HepG2 (cell line): ENCODE results near the gene LITAF. TPM values are rescaled to one million over a fixed set of nuclear protein-coding genes. Genes with fewer than 3 reads are reported as not detected.

Experiments used
- ATAD3A ChIP-seq: sonication (generic); formaldehyde crosslinking; IDR thresholded peaks from 2 replicates; pipeline ENCODE4 v1.4.0; 2020; ENCODE audit warnings: missing genetic modification reagents
- DPF2 ChIP-seq: sonication (generic); formaldehyde crosslinking; IDR thresholded peaks from 2 replicates; pipeline ENCODE4 v1.4.0; 2020; ENCODE audit warnings: mild to moderate bottlenecking, low read depth, missing genetic modification reagents, borderline replicate concordance
- ETV6 ChIP-seq: sonication (generic); formaldehyde crosslinking; conservative IDR thresholded peaks from 2 replicates; pipeline ENCODE4 v1.4.0; 2020; ENCODE audit warnings: missing genetic modification reagents
- FOXC1 ChIP-seq: sonication (generic); formaldehyde crosslinking; IDR thresholded peaks from 2 replicates; pipeline ENCODE4 v1.8.0; 2022; ENCODE audit warnings: mild to moderate bottlenecking, missing genetic modification reagents, borderline replicate concordance
- PHF5A ChIP-seq: IDR thresholded peaks from one replicate; pipeline ENCODE4 v1.6.1; 2018; ENCODE audit warnings: low read depth, missing genetic modification reagents; ENCODE audit not compliant: unreplicated experiment
- ZFYVE20 ChIP-seq: sonication (generic); formaldehyde crosslinking; IDR thresholded peaks from 2 replicates; pipeline ENCODE4 v1.8.0; 2023; ENCODE audit warnings: low read depth, mild to moderate bottlenecking, moderate library complexity, missing genetic modification reagents, borderline replicate concordance
- ZNF775 ChIP-seq: sonication (generic); formaldehyde crosslinking; IDR thresholded peaks from 2 replicates; pipeline ENCODE4 v1.4.0; 2020; ENCODE audit warnings: missing genetic modification reagents, mild to moderate bottlenecking, moderate library complexity, borderline replicate concordance
- polyA plus RNA-seq, 8 experiments: library from polyadenylated mRNA; depleted of rRNA in 3 of 8; stranded (reverse) in 7 of 8; unstranded in 1 of 8; fragments of >200 nt; fragmentation: Illumina TruSeq in 4 of 8; extraction: Trizol in 4 of 8; gene quantifications; 2 replicates each; pipeline versions ENCODE4 v1.2.1 to v1.2.3, GENCODE V29; 2011 to 2016; ENCODE audit warnings: low read depth in 4 of 8, missing spikeins in 1 of 8, mixed read lengths in 1 of 8; ENCODE audit not compliant: insufficient read depth in 1 of 8
- total RNA-seq, 5 experiments: library from RNA; depleted of rRNA; stranded (reverse); fragments of >200 nt; fragmentation: Illumina TruSeq; extraction: Trizol; gene quantifications; 2 replicates each; pipeline ENCODE4 v1.2.3, GENCODE V29; 2016; ENCODE audit warnings: low read depth in 1 of 5
- TF ChIP-seq, protein P1 (sequence below): sonication (generic); formaldehyde crosslinking; IDR thresholded peaks from one replicate; pipeline ENCODE4 v1.5.1; 2020; ENCODE audit warnings: mild to moderate bottlenecking, missing genetic modification reagents; ENCODE audit errors: not compliant biosample characterization
- TF ChIP-seq, protein P2 (sequence below): sonication (generic); formaldehyde crosslinking; IDR thresholded peaks from 2 replicates; pipeline ENCODE4 v1.5.1; 2020; ENCODE audit warnings: mild to moderate bottlenecking, missing genetic modification reagents, moderate library complexity
- TF ChIP-seq, protein P3 (sequence below): sonication (generic); formaldehyde crosslinking; IDR thresholded peaks from 2 replicates; pipeline ENCODE4 v1.5.1; 2020; ENCODE audit warnings: missing genetic modification reagents, mild to moderate bottlenecking, borderline replicate concordance

LITAF gene
- total and polyA plus RNA-seq, 2 of the 13 experiments (the other 11 are each of a cell fraction or from before 2014, with no cell fraction given), result 80.1 to 141 TPM

DNA sequence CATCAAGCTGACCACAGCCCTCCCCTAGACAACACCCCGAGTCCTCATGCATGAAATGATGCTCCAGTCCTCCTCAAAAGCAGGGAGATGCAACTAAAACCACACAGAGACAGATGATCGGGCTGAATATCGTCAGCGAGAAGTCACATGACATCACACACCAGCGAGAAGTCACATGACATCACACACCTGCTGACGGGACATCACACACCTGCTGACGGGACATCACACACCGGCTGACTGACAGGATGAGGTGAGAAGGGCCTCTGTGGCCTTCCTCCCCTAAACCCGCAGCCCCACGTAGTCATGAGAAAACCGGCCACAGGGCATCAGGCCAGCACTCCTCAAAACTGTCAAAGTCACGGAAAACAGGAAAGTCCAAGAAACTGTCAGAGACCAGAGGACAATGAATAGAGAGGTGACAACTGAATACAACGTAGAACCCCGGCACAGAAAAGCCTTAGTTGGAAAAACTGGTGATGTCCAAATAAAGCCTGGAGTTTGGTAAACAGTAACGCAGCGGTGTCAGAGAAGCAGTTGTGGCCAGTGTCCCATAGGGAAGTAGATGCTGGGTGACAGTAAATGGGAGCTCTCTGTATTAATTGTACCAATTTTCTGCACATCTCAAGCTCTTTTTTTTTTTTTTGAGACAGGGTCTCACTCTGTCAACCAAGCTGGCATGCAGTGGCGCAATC is 14.3 kb downstream of the LITAF start (continued):
- TF ChIP-seq PHF5A (CRISPR knock-in tag) (no peak), DPF2 (0 out of 2 replicates have a peak, but pooled peaks have one; percentile 34), ATAD3A (no peak), FOXC1 (peak; percentile 63; the same call in 1 of the 2 replicates), ZFYVE20 (CRISPR knock-in tag) (no peak), ZNF775 (no peak), ETV6 (CRISPR knock-in tag) (no peak)
- TF ChIP-seq, protein P1, sequence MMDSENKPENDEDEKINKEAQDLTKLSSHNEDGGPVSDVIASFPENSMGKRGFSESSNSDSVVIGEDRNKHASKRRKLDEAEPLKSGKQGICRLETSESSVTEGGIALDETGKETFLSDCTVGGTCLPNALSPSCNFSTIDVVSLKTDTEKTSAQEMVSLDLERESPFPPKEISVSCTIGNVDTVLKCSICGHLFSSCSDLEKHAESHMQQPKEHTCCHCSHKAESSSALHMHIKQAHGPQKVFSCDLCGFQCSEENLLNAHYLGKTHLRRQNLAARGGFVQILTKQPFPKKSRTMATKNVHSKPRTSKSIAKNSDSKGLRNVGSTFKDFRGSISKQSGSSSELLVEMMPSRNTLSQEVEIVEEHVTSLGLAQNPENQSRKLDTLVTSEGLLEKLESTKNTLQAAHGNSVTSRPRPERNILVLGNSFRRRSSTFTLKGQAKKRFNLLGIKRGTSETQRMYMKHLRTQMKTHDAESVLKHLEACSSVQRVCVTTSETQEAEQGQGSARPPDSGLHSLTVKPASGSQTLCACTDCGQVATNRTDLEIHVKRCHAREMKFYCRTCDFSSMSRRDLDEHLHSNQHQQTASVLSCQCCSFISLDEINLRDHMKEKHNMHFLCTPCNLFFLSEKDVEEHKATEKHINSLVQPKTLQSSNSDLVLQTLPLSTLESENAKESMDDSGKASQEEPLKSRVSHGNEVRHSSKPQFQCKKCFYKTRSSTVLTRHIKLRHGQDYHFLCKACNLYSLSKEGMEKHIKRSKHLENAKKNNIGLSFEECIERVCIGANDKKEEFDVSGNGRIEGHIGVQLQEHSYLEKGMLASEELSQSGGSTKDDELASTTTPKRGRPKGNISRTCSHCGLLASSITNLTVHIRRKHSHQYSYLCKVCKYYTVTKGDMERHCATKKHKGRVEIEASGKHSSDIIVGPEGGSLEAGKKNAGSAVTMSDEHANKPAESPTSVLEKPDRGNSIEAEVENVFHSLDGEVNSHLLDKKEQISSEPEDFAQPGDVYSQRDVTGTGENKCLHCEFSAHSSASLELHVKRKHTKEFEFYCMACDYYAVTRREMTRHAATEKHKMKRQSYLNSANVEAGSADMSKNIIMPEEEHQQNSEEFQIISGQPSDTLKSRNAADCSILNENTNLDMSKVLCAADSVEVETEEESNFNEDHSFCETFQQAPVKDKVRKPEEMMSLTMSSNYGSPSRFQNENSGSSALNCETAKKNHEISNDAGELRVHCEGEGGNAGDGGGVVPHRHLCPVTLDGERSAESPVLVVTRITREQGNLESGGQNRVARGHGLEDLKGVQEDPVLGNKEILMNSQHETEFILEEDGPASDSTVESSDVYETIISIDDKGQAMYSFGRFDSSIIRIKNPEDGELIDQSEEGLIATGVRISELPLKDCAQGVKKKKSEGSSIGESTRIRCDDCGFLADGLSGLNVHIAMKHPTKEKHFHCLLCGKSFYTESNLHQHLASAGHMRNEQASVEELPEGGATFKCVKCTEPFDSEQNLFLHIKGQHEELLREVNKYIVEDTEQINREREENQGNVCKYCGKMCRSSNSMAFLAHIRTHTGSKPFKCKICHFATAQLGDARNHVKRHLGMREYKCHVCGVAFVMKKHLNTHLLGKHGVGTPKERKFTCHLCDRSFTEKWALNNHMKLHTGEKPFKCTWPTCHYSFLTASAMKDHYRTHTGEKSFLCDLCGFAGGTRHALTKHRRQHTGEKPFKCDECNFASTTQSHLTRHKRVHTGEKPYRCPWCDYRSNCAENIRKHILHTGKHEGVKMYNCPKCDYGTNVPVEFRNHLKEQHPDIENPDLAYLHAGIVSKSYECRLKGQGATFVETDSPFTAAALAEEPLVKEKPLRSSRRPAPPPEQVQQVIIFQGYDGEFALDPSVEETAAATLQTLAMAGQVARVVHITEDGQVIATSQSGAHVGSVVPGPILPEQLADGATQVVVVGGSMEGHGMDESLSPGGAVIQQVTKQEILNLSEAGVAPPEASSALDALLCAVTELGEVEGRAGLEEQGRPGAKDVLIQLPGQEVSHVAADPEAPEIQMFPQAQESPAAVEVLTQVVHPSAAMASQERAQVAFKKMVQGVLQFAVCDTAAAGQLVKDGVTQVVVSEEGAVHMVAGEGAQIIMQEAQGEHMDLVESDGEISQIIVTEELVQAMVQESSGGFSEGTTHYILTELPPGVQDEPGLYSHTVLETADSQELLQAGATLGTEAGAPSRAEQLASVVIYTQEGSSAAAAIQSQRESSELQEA (CRISPR knock-in tag), result no peak
- TF ChIP-seq, protein P2, sequence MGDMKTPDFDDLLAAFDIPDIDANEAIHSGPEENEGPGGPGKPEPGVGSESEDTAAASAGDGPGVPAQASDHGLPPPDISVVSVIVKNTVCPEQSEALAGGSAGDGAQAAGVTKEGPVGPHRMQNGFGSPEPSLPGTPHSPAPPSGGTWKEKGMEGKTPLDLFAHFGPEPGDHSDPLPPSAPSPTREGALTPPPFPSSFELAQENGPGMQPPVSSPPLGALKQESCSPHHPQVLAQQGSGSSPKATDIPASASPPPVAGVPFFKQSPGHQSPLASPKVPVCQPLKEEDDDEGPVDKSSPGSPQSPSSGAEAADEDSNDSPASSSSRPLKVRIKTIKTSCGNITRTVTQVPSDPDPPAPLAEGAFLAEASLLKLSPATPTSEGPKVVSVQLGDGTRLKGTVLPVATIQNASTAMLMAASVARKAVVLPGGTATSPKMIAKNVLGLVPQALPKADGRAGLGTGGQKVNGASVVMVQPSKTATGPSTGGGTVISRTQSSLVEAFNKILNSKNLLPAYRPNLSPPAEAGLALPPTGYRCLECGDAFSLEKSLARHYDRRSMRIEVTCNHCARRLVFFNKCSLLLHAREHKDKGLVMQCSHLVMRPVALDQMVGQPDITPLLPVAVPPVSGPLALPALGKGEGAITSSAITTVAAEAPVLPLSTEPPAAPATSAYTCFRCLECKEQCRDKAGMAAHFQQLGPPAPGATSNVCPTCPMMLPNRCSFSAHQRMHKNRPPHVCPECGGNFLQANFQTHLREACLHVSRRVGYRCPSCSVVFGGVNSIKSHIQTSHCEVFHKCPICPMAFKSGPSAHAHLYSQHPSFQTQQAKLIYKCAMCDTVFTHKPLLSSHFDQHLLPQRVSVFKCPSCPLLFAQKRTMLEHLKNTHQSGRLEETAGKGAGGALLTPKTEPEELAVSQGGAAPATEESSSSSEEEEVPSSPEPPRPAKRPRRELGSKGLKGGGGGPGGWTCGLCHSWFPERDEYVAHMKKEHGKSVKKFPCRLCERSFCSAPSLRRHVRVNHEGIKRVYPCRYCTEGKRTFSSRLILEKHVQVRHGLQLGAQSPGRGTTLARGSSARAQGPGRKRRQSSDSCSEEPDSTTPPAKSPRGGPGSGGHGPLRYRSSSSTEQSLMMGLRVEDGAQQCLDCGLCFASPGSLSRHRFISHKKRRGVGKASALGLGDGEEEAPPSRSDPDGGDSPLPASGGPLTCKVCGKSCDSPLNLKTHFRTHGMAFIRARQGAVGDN (CRISPR knock-in tag), result peak; percentile 40; the same call in 1 of the 2 replicates
- TF ChIP-seq, protein P3, sequence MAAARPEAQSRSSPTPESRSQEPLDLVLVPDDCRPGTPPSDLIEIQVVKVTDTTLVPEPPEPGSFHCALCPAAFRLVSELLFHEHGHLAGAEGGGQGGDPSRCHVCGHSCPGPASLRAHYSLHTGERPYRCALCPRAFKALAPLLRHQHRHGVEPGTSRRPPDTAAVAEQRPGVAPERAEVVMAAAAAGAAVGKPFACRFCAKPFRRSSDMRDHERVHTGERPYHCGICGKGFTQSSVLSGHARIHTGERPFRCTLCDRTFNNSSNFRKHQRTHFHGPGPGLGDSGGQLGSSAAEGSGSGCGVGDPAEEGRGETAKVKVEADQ (CRISPR knock-in tag), result no peak
